DOHH2 (cell line): ENCODE data around the gene SLC38A3.
A peak's percentile ranks its signal among the peaks of the same experiment; 100 is the strongest.

Source experiments
- H3F3A ChIP-seq: fragments of 200-600 bp; sonication (generic), shearing (Covaris generic); 2 replicates; pipeline ENCODE4 v1.6.0; 2016; ENCODE audit warnings: antibody characterized with exemption, mild to moderate bottlenecking; ENCODE audit not compliant: control insufficient read depth, insufficient read depth
- H3K27ac ChIP-seq: fragments of 200-600 bp; sonication (generic); 2 replicates; pipeline ENCODE4 v1.5.1; 2014; ENCODE audit warnings: low read depth, mild to moderate bottlenecking, low read length, moderate library complexity
- H3K27me3 ChIP-seq: fragments of 200-600 bp; sonication (generic); 2 replicates; pipeline ENCODE4 v1.6.1; 2014; ENCODE audit warnings: mild to moderate bottlenecking, low read length, mixed read lengths; ENCODE audit not compliant: control insufficient read depth
- H3K36me3 ChIP-seq: fragments of 200-600 bp; sonication (generic); 2 replicates; pipeline ENCODE4 v1.6.1; 2014; ENCODE audit warnings: mild to moderate bottlenecking, low read length, moderate library complexity, mixed read lengths; ENCODE audit not compliant: control insufficient read depth
- H3K4me1 ChIP-seq: fragments of 200-600 bp; sonication (generic); 2 replicates; pipeline ENCODE4 v1.6.1; 2014; ENCODE audit warnings: mild to moderate bottlenecking, low read length, mixed read lengths; ENCODE audit not compliant: control insufficient read depth
- H3K4me2 ChIP-seq: fragments of 200-600 bp; sonication (generic); 2 replicates; pipeline ENCODE4 v1.6.0; 2014; ENCODE audit warnings: mild to moderate bottlenecking, low read length, moderate library complexity
- H3K4me3 ChIP-seq: fragments of 200-600 bp; sonication (generic); 2 replicates; pipeline ENCODE4 v1.5.1; 2014; ENCODE audit warnings: mild to moderate bottlenecking, low read length, mixed read lengths
- H3K79me2 ChIP-seq: fragments of 200-600 bp; sonication (generic); 2 replicates; pipeline ENCODE4 v1.6.1; 2014; ENCODE audit warnings: mild to moderate bottlenecking, low read length, mixed read lengths; ENCODE audit not compliant: control insufficient read depth
- H3K9me2 ChIP-seq: fragments of 200-600 bp; sonication (generic); replicated peaks from 2 replicates; pipeline ENCODE4 v1.6.1; 2014; ENCODE audit warnings: mild to moderate bottlenecking, low read length, mixed read lengths; ENCODE audit not compliant: control insufficient read depth
- H3K9me3 ChIP-seq: fragments of 200-600 bp; sonication (generic); 2 replicates; pipeline ENCODE4 v1.6.1; 2014; ENCODE audit warnings: antibody characterized with exemption, low read length, mixed read lengths; ENCODE audit not compliant: control insufficient read depth, insufficient read depth
- H4K20me1 ChIP-seq: fragments of 200-600 bp; sonication (generic); 2 replicates; pipeline ENCODE4 v1.6.0; 2014; ENCODE audit warnings: low read depth, mild to moderate bottlenecking, antibody characterized with exemption, low read length, moderate library complexity; ENCODE audit not compliant: control insufficient read depth, insufficient read depth
- EZH2phosphoT487 ChIP-seq: fragments of 200-600 bp; sonication (generic); IDR thresholded peaks from 2 replicates; pipeline ENCODE4 v1.6.1; 2017; ENCODE audit warnings: borderline replicate concordance, mild to moderate bottlenecking, antibody characterized with exemption, low read length, moderate library complexity, mixed read lengths
- TF ChIP-seq, protein P1 (sequence below): fragments of 200-600 bp; sonication (generic); IDR thresholded peaks from one replicate; pipeline ENCODE4 v1.5.1; 2014; ENCODE audit warnings: antibody characterized with exemption, mild to moderate bottlenecking, low read depth, low read length; ENCODE audit not compliant: poor library complexity, severe bottlenecking

Gene SLC38A3

GRCh38 chr3:50203113-50203808 is 1.8 kb upstream of the SLC38A3 start:
- H3K9me2 ChIP-seq: no peaks in the 10 kb centered on the region
- no peaks in the 10 kb centered on the region for H3F3A ChIP-seq
- H3K4me2 ChIP-seq: no peak overlapping the region
- H3K9me3 ChIP-seq: no peaks in the 10 kb centered on the region
- H3K79me2 ChIP-seq: no peaks in the 10 kb centered on the region
- 0 out of 2 replicates have a peak, but pooled peaks cover 3% of the 10 kb centered on the region for H3K4me1 ChIP-seq
- no peak for TF ChIP-seq EZH2phosphoT487
- TF ChIP-seq, protein P1, sequence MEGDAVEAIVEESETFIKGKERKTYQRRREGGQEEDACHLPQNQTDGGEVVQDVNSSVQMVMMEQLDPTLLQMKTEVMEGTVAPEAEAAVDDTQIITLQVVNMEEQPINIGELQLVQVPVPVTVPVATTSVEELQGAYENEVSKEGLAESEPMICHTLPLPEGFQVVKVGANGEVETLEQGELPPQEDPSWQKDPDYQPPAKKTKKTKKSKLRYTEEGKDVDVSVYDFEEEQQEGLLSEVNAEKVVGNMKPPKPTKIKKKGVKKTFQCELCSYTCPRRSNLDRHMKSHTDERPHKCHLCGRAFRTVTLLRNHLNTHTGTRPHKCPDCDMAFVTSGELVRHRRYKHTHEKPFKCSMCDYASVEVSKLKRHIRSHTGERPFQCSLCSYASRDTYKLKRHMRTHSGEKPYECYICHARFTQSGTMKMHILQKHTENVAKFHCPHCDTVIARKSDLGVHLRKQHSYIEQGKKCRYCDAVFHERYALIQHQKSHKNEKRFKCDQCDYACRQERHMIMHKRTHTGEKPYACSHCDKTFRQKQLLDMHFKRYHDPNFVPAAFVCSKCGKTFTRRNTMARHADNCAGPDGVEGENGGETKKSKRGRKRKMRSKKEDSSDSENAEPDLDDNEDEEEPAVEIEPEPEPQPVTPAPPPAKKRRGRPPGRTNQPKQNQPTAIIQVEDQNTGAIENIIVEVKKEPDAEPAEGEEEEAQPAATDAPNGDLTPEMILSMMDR: no peak
- peaks cover 62% of the 10 kb centered on the region for H3K27me3 ChIP-seq
- H3K36me3 ChIP-seq: no peaks in the 10 kb centered on the region
- H4K20me1 ChIP-seq: no peaks in the 10 kb centered on the region
- H3K4me3 ChIP-seq: no peak overlapping the region
- no peak overlapping the region for H3K27ac ChIP-seq

DNA sequence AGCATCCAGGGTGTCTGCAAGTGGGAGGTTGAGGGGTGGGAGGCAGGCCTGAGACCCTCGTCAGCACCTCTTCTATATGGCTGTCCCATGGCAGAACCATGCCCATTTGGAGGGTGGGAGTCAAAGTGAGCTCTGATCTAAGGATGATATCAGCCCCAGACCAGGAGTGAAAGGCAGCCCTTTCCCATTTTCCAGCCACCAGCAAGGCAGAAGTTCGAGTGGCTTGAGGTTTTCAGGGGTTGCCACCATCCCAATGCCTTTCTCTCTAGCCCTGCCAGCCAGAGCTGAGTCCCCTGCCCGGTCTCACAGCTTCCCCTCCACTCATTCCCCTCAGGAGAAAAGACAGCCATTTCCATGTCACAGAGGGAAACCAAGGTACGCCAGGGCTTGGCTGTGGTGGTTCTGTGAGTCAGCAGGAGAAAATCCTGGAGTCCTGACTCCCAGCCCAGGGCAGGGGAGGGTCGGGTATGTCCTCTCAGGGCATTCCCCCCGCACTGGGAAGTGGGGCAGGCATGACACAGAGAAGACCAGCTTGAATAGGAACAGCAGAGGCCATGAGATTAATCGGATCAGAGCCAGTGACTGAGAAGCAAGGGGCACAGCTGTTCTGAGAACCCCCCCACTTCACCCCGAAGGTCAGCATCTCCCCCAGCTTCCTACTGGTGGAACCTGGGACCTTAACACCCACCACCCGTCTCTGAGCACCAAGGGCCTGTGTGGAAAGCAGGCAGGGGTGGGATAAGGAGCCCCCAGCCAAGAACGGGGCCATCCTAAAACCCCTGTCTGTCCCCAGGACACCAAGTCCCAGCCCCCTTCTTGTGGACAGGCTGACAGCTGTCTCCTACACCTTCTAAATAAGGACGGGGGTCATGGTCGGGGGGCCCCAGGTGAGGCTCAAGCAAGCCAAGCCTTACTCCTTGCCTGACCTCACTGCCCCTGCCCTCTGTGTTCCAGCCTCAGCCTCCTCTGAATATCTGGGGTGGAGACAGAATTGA is 965 bp upstream of the SLC38A3 start:
- no peaks in the 10 kb centered on the region for H3F3A ChIP-seq
- no peaks in the 10 kb centered on the region for H3K9me3 ChIP-seq
- H3K27ac ChIP-seq: no peak overlapping the region
- no peaks in the 10 kb centered on the region for H4K20me1 ChIP-seq
- no peak overlapping the region for H3K4me2 ChIP-seq
- H3K36me3 ChIP-seq: no peaks in the 10 kb centered on the region
- 0 out of 2 replicates have a peak, but pooled peaks cover 3% of the 10 kb centered on the region for H3K4me1 ChIP-seq
- TF ChIP-seq, protein P1: no peak
- no peak for TF ChIP-seq EZH2phosphoT487
- no peaks in the 10 kb centered on the region for H3K79me2 ChIP-seq
- no peak overlapping the region for H3K4me3 ChIP-seq
- H3K9me2 ChIP-seq: no peaks in the 10 kb centered on the region
- peaks cover 62% of the 10 kb centered on the region for H3K27me3 ChIP-seq

- no peak overlapping the region for H3K4me3 ChIP-seq
- no peak overlapping the region for H3K4me2 ChIP-seq
- peaks cover 66% of the 10 kb centered on the region for H3K27me3 ChIP-seq
- H3K4me1 ChIP-seq: 0 out of 2 replicates have a peak, but pooled peaks cover 3% of the 10 kb centered on the region
- TF ChIP-seq EZH2phosphoT487: peak; percentile 92; the same call in 1 of the 2 replicates
- TF ChIP-seq, protein P1: no peak
- no peaks in the 10 kb centered on the region for H3K9me3 ChIP-seq
- H3F3A ChIP-seq: no peaks in the 10 kb centered on the region
- H3K79me2 ChIP-seq: no peaks in the 10 kb centered on the region
- no peaks in the 10 kb centered on the region for H3K9me2 ChIP-seq
- 0 out of 2 replicates have a peak, but pooled peaks cover under 1% of the 10 kb centered on the region for H4K20me1 ChIP-seq
- H3K36me3 ChIP-seq: no peaks in the 10 kb centered on the region
- H3K27ac ChIP-seq: no peak overlapping the region
These were observed 574 bp downstream of the SLC38A3 start for GRCh38 chr3:50205413-50206276.
